ENCODE results near the gene NPHP4. TPM values are rescaled to one million over a fixed set of nuclear protein-coding genes. Genes with fewer than 3 reads are reported as not detected.
"Not testable (repeated sequence)": the region's sequence is repeated elsewhere in the genome, so short reads cannot be mapped to it uniquely, and the experiment has no call there.

Gene NPHP4
- total RNA-seq, 4 donors from 2014 or later, result 1.1 to 10.4 (median 1.8) TPM

GRCh38 chr1:5854754-5855153 lies 137.5 kb downstream of the NPHP4 start:
- Histone ChIP-seq H3K27me3 (no peaks in the 10 kb centered on the region), H3K27ac (no peak overlapping the region), H3K4me3 (no peak overlapping the region), H3K36me3 (no peaks in the 10 kb centered on the region), H3K4me1 (no peaks in the 10 kb centered on the region), H3K9me3 (no peaks in the 10 kb centered on the region)
- intact Hi-C loops (cut with DNase I; ENCODE audit: low total_unique reads), result no loop called here
- no peak for TF ChIP-seq POLR2A (IDR thresholded peaks at IDR 0.05)
- no peak for TF ChIP-seq CTCF (IDR thresholded peaks at IDR 0.05 in 4 of 5, conservative IDR thresholded peaks at IDR 0.05 in 1 of 5)
- no peak for DNase-seq
- in situ Hi-C loops (cut with MboI; ENCODE audit: low sequenced_read_pairs in 4 of 4), result no loop called here
- no peak for ATAC-seq

GRCh38 chr1:5853858-5854257 lies 138.4 kb downstream of the NPHP4 start:
- H3K4me3 ChIP-seq; ATAC-seq; H3K27me3 ChIP-seq; H3K36me3 ChIP-seq; DNase-seq; H3K9me3 ChIP-seq; intact Hi-C loops (cut with DNase I; ENCODE audit: low total_unique reads); H3K4me1 ChIP-seq; in situ Hi-C loops (cut with MboI; ENCODE audit: low sequenced_read_pairs in 4 of 4); H3K27ac ChIP-seq: not testable (repeated sequence)

DNA sequence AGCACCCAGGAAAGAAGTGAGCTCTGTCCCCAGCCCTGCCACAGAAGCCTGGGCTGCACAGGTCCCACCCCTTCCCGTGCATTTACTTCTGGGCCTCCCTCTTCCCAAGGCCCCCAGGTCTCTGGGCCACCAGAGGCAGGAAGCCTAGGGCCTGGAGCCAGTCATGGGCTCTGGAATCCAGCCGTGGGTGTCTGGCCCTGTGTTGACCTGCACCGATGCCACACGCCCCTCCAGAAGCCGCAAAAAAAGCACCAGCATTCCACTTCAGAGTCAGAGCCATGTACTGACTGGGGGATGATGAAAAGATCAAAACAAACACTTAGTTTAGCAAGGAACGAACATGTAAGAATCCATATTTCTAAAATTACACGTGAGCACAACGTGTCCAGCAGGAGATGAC lies 141.7 kb downstream of the NPHP4 start:
- TF ChIP-seq CTCF (IDR thresholded peaks at IDR 0.05 in 4 of 5, conservative IDR thresholded peaks at IDR 0.05 in 1 of 5) (no peak), POLR2A (IDR thresholded peaks at IDR 0.05) (no peak)
- intact Hi-C loops (cut with DNase I; ENCODE audit: low total_unique reads) (no loop called here), in situ Hi-C loops (cut with MboI; ENCODE audit: low sequenced_read_pairs in 4 of 4) (no loop called here)
- Histone ChIP-seq H3K9me3 (no peaks in the 10 kb centered on the region), H3K27me3 (no peaks in the 10 kb centered on the region), H3K36me3 (no peaks in the 10 kb centered on the region), H3K4me1 (no peaks in the 10 kb centered on the region), H3K4me3 (no peak overlapping the region), H3K27ac (no peak overlapping the region)
- ATAC-seq (no peak), DNase-seq (no peak)

DNA sequence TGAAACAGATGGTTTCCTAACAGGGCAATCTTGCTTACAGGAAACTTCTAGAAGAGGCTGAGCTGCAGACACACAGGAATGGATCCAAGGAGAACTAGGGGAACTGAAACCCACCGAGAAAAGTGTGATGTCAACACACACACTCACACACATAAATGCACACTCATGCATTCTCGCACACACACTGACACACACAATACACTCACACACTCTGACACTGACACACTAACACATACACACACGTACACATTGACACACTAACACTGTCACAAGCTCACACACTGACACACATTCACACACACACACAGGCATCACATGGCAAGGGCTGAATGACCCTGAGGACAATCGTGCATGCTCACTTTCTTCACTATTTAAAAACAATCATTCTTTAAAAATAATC lies 142.7 kb downstream of the NPHP4 start:
- in situ Hi-C loops (cut with MboI; ENCODE audit: low sequenced_read_pairs in 4 of 4) (no loop called here), intact Hi-C loops (cut with DNase I; ENCODE audit: low total_unique reads) (no loop called here)
- H3K36me3 ChIP-seq, result no peaks in the 10 kb centered on the region
- H3K4me1 ChIP-seq, result no peaks in the 10 kb centered on the region
- H3K9me3 ChIP-seq, result no peaks in the 10 kb centered on the region
- ATAC-seq, result no peak
- H3K4me3 ChIP-seq, result no peak overlapping the region
- TF ChIP-seq CTCF (IDR thresholded peaks at IDR 0.05 in 4 of 5, conservative IDR thresholded peaks at IDR 0.05 in 1 of 5) (no peak), POLR2A (IDR thresholded peaks at IDR 0.05) (no peak)
- DNase-seq, result no peak
- H3K27ac ChIP-seq, result no peak overlapping the region
- no peaks in the 10 kb centered on the region for H3K27me3 ChIP-seq

GRCh38 chr1:5847013-5847659 lies 145.1 kb downstream of the NPHP4 start:
- ATAC-seq (no peak), DNase-seq (no peak)
- H3K27ac ChIP-seq, result no peak overlapping the region
- no peaks in the 10 kb centered on the region for H3K36me3 ChIP-seq
- intact Hi-C loops (cut with DNase I; ENCODE audit: low total_unique reads), result no loop called here
- TF ChIP-seq POLR2A (IDR thresholded peaks at IDR 0.05) (no peak), CTCF (IDR thresholded peaks at IDR 0.05 in 4 of 5, conservative IDR thresholded peaks at IDR 0.05 in 1 of 5) (no peak)
- no peaks in the 10 kb centered on the region for H3K27me3 ChIP-seq
- H3K4me3 ChIP-seq, result no peak overlapping the region
- in situ Hi-C loops (cut with MboI; ENCODE audit: low sequenced_read_pairs in 4 of 4), result no loop called here
- H3K9me3 ChIP-seq, result no peaks in the 10 kb centered on the region
- H3K4me1 ChIP-seq, result no peaks in the 10 kb centered on the region
